ENCODE data around the gene GPR143. TPM values are rescaled to one million over a fixed set of nuclear protein-coding genes. Genes with fewer than 3 reads are reported as not detected.
"Not testable (repeated sequence)": the region's sequence is repeated elsewhere in the genome, so short reads cannot be mapped to it uniquely, and the experiment has no call there.

Gene GPR143
- total and polyA plus RNA-seq, 2 experiments from 2014 or later = 3.2 to 9.8 TPM

DNA sequence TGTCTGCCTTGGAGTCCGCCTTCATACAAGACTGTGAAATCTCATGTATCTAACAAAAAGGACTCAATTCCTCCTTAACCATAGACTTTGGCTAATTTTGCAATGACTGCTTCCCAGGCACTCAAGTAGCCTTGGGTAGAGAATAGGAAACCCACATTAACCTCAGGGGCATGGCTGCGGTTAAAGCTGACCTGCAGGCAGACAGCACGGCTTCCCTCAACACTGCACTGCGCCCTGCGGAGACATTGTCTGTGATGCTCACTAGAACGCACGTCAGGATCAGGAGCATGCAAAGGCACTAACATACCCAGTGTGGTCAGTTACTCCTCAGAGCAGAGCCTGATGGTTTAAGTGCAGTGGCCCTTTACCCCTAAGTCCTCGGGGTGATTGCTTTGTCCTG lies 10.3 kb upstream of the GPR143 start:
- Histone ChIP-seq H3K9me2 (replicated peaks; ENCODE audit: insufficient read depth) (no peaks in the 10 kb centered on the region), H3K4me1 (ENCODE audit: insufficient read depth) (no peaks in the 10 kb centered on the region), H3K27me3 (no peaks in the 10 kb centered on the region), H3K4me3 (no peak overlapping the region), H4K20me1 (ENCODE audit: insufficient read depth, poor library complexity, severe bottlenecking) (no peaks in the 10 kb centered on the region), H3K79me2 (no peaks in the 10 kb centered on the region), H2AFZ (no peak overlapping the region), H3K4me2 (no peak overlapping the region), H3K9me3 (ENCODE audit: low read depth) (no peaks in the 10 kb centered on the region), H3K27ac (no peak overlapping the region), H3K36me3 (replicated peaks; ENCODE audit: insufficient read depth, low read depth) (no peaks in the 10 kb centered on the region)
- 90% methylated on average over 8 of the region's 8 CpGs for WGBS (ENCODE audit: low lambda C conversion rate, missing lambda C conversion rate)
- TF ChIP-seq, protein P1, sequence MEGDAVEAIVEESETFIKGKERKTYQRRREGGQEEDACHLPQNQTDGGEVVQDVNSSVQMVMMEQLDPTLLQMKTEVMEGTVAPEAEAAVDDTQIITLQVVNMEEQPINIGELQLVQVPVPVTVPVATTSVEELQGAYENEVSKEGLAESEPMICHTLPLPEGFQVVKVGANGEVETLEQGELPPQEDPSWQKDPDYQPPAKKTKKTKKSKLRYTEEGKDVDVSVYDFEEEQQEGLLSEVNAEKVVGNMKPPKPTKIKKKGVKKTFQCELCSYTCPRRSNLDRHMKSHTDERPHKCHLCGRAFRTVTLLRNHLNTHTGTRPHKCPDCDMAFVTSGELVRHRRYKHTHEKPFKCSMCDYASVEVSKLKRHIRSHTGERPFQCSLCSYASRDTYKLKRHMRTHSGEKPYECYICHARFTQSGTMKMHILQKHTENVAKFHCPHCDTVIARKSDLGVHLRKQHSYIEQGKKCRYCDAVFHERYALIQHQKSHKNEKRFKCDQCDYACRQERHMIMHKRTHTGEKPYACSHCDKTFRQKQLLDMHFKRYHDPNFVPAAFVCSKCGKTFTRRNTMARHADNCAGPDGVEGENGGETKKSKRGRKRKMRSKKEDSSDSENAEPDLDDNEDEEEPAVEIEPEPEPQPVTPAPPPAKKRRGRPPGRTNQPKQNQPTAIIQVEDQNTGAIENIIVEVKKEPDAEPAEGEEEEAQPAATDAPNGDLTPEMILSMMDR (IDR thresholded peaks at IDR 0.05; ENCODE audit: poor library complexity) = no peak
- TF ChIP-seq EZH2 (IDR thresholded peaks at IDR 0.05; ENCODE audit: borderline replicate concordance) = no peak
- no peak for TF ChIP-seq EZH2phosphoT487 (IDR thresholded peaks at IDR 0.05; ENCODE audit: low read depth, severe bottlenecking, unreplicated experiment)
- no peak for DNase-seq (ENCODE audit: low spot score)

DNA sequence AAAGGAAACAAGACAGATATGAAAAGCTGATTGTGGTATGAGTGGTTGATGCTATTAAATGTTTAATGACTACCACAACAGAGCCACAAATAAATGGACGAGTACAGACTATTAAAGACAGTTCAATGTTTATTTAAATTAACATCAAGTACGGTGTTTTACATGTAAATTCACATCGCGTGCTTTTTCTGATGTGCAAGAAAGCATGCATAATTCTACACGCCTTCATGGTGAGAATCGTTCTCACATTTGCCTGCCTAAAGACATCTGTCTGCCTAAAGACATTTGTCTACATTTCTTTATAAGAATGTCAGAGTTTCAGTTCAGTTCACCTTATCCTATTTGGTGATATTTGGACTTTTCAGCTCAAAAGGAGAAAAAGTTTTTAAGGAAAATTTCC lies 7.3 kb upstream of the GPR143 start:
- 74% methylated on average over 6 of the region's 6 CpGs for WGBS (ENCODE audit: low lambda C conversion rate, missing lambda C conversion rate)
- Histone ChIP-seq H3K4me1 (ENCODE audit: insufficient read depth) (no peaks in the 10 kb centered on the region), H4K20me1 (ENCODE audit: insufficient read depth, poor library complexity, severe bottlenecking) (no peaks in the 10 kb centered on the region), H3K9me2 (replicated peaks; ENCODE audit: insufficient read depth) (no peaks in the 10 kb centered on the region), H3K79me2 (no peaks in the 10 kb centered on the region), H2AFZ (no peak overlapping the region), H3K36me3 (replicated peaks; ENCODE audit: insufficient read depth, low read depth) (no peaks in the 10 kb centered on the region), H3K9me3 (ENCODE audit: low read depth) (no peaks in the 10 kb centered on the region), H3K4me2 (no peak overlapping the region), H3K27me3 (no peaks in the 10 kb centered on the region), H3K4me3 (no peak overlapping the region), H3K27ac (no peak overlapping the region)
- TF ChIP-seq, protein P1 (IDR thresholded peaks at IDR 0.05; ENCODE audit: poor library complexity) = no peak
- no peak for TF ChIP-seq EZH2phosphoT487 (IDR thresholded peaks at IDR 0.05; ENCODE audit: low read depth, severe bottlenecking, unreplicated experiment)
- TF ChIP-seq EZH2 (IDR thresholded peaks at IDR 0.05; ENCODE audit: borderline replicate concordance) = no peak
- no peak for DNase-seq (ENCODE audit: low spot score)

DNA sequence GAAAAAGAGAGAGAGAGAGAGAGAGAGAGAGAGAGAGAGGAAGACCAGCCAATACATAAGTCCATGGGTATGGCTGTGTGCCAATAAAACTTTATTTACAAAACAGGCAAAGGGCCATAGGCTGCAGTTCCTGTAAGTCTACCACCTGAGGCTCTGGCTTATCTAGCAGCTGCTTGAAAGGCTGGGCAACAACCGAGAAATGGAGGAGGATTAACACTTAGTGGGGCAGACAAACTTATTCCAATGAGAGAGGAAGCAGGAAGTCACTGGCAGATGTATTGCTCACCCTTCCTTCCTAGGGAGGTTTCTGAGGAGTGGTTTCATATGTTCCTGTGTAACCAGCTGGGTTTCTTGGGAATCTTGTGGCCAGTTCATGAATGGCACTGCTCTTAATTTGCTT lies 4.7 kb upstream of the GPR143 start:
- WGBS (ENCODE audit: low lambda C conversion rate, missing lambda C conversion rate) = 40% methylated on average over 1 of the region's 1 CpG
- Histone ChIP-seq H3K4me2 (no peak overlapping the region), H3K79me2 (no peaks in the 10 kb centered on the region), H2AFZ (no peak overlapping the region), H3K9me3 (ENCODE audit: low read depth) (no peaks in the 10 kb centered on the region), H3K27me3 (no peaks in the 10 kb centered on the region), H3K4me1 (ENCODE audit: insufficient read depth) (no peaks in the 10 kb centered on the region), H3K36me3 (replicated peaks; ENCODE audit: insufficient read depth, low read depth) (no peaks in the 10 kb centered on the region), H3K9me2 (replicated peaks; ENCODE audit: insufficient read depth) (no peaks in the 10 kb centered on the region), H3K4me3 (no peak overlapping the region), H4K20me1 (ENCODE audit: insufficient read depth, poor library complexity, severe bottlenecking) (no peaks in the 10 kb centered on the region), H3K27ac (no peak overlapping the region)
- no peak for TF ChIP-seq EZH2 (IDR thresholded peaks at IDR 0.05; ENCODE audit: borderline replicate concordance)
- no peak for TF ChIP-seq EZH2phosphoT487 (IDR thresholded peaks at IDR 0.05; ENCODE audit: low read depth, severe bottlenecking, unreplicated experiment)
- TF ChIP-seq, protein P1 (IDR thresholded peaks at IDR 0.05; ENCODE audit: poor library complexity) = no peak
- no peak for DNase-seq (ENCODE audit: low spot score)

DNA sequence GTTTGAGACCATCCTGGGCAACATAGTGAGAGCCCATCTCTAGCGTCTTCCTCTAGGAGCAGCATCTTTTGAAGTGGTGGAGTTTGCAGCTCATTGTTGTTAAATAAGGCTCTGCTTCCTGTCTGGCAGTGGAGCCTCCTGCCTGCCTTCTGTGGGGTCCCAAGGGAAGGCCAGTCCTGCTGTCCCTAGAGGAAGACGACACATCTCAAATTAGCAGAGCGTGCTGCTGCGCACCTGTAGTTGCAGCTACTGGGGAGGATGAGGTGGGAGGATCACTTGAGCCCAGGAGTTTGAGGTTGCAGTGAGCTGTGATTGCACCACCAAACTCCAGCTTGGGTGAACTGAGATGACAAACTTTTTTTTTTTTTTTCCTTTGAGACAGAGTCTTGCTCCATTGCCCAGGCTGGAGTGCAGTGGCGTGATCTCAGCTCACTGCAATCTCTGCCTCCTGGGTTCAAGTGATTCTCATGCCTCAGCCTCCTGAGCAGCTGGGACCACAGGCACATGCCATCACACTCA lies 2.7 kb upstream of the GPR143 start:
- H3K4me1 ChIP-seq (ENCODE audit: insufficient read depth); H2AFZ ChIP-seq; H3K36me3 ChIP-seq (replicated peaks; ENCODE audit: insufficient read depth, low read depth); DNase-seq (ENCODE audit: low spot score); H3K9me2 ChIP-seq (replicated peaks; ENCODE audit: insufficient read depth); H4K20me1 ChIP-seq (ENCODE audit: insufficient read depth, poor library complexity, severe bottlenecking); H3K4me2 ChIP-seq; H3K79me2 ChIP-seq; H3K27me3 ChIP-seq; H3K4me3 ChIP-seq; H3K9me3 ChIP-seq (ENCODE audit: low read depth); H3K27ac ChIP-seq: not testable (repeated sequence)
- 78% methylated on average over 5 of the region's 5 CpGs for WGBS (ENCODE audit: low lambda C conversion rate, missing lambda C conversion rate)

Data from hepatocyte (in vitro differentiated cells).